Spinal cord (tissue), 10 donors: ENCODE measurements around the gene FAM181B. TPM values are rescaled to one million over a fixed set of nuclear protein-coding genes. Genes with fewer than 3 reads are reported as not detected.
A peak's percentile ranks its signal among the peaks of the same experiment; 100 is the strongest.
"Not testable (repeated sequence)": the region's sequence is repeated elsewhere in the genome, so short reads cannot be mapped to it uniquely, and the experiment has no call there.

Experiments used
- DNase-seq, 6 donors: peaks; one replicate each; pipeline versions ENCODE4 v3.0.0 to v3.0.0-alpha.2; 2013 to 2015; ENCODE audit warnings: low spot score in 6 of 6, low read depth in 4 of 6
- H3K27ac ChIP-seq: one replicate; pipeline ENCODE4 v1.5.1; 2013; ENCODE audit warnings: low read depth, low read length, control low read depth
- H3K27me3 ChIP-seq: one replicate; pipeline ENCODE4 v1.6.1; 2013; ENCODE audit warnings: low read length; ENCODE audit not compliant: control insufficient read depth, insufficient read depth
- H3K36me3 ChIP-seq: one replicate; pipeline ENCODE4 v1.6.1; 2013; ENCODE audit warnings: low read length; ENCODE audit not compliant: control insufficient read depth, insufficient read depth
- H3K4me1 ChIP-seq: one replicate; pipeline ENCODE4 v1.6.1; 2013; ENCODE audit warnings: low read length; ENCODE audit not compliant: control insufficient read depth, insufficient read depth
- H3K4me3 ChIP-seq: one replicate; pipeline ENCODE4 v1.5.1; 2013; ENCODE audit warnings: low read depth, low read length, control low read depth
- H3K9me3 ChIP-seq: one replicate; pipeline ENCODE4 v1.6.1; 2013; ENCODE audit warnings: low read length; ENCODE audit not compliant: control insufficient read depth, insufficient read depth
- WGBS: methylation state at CpG from one replicate; pipeline ENCODE4 v1.1.5; 2013; ENCODE audit warnings: missing lambda C conversion rate; ENCODE audit not compliant: insufficient coverage; 5-methylcytosine and 5-hydroxymethylcytosine counted together
- polyA plus RNA-seq, 2 donors: library from polyadenylated mRNA; unstranded; fragments of 120-200 nt; gene quantifications; one replicate each; pipeline ENCODE4 v1.2.1, GENCODE V29; 2013; ENCODE audit not compliant: insufficient read length in 2 of 2
- small RNA-seq: library from RNA; depleted of rRNA; stranded (forward); fragments of <200 nt; gene quantifications from one replicate; pipeline ENCODE3, GENCODE V24; 2014; ENCODE audit warnings: low replicate concordance
- total RNA-seq, 2 donors: library from RNA; depleted of rRNA in 1 of 2; stranded (reverse); fragments of 120-200 nt in 1 of 2; fragments of >200 nt in 1 of 2; gene quantifications; one replicate each; pipeline versions ENCODE4 v1.2.3 to v1.2.4, GENCODE V29; 2013 to 2014
- donor health status: healthy.

FAM181B gene
- total and polyA plus RNA-seq, 4 donors, result 24.4 to 64.7 (median 38.6) TPM

DNA sequence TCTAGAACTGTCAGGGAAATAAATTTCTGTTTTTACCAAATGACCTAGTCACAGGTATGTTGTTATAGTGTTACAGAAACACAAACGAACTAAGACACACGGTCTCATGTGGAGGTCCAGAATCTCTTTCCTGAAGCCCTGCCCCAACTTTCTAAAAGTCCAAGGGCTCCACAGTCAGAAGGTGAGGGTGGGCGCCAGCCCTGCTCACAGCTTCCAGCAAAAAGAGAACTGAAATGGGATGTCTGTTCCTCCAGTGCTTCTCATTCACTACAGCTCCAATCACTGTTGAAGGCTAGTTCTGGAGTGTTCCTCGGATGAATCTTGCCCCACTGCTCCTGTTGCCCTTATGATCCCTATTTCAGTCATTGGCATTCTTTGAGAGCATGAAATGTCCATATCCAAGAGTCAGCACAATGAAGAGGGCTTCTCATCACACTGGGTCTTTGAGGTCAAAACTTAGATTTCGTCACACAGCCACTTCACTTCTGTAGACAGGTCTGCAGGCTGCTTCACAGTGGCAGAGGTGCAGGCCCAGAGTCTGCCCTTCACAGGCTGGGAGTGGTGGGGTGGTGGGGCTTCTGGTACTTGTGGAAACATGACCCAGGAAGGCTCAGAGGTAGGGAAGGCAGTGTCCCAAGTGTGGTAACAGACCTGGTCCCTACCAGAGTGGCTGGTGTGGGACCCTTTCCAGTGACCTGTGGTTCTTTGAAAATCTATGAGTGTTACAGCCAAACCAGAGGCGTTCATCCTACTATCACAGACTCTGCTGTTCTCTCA lies 34.9 kb downstream of the FAM181B start:
- Histone ChIP-seq H3K36me3 (no peaks in the 10 kb centered on the region), H3K4me3 (no peak overlapping the region), H3K27me3 (no peaks in the 10 kb centered on the region), H3K27ac (no peak overlapping the region), H3K9me3 (no peaks in the 10 kb centered on the region), H3K4me1 (no peaks in the 10 kb centered on the region)
- WGBS, result 88% methylated on average over 5 of the region's 6 CpGs
- no peak for DNase-seq

DNA sequence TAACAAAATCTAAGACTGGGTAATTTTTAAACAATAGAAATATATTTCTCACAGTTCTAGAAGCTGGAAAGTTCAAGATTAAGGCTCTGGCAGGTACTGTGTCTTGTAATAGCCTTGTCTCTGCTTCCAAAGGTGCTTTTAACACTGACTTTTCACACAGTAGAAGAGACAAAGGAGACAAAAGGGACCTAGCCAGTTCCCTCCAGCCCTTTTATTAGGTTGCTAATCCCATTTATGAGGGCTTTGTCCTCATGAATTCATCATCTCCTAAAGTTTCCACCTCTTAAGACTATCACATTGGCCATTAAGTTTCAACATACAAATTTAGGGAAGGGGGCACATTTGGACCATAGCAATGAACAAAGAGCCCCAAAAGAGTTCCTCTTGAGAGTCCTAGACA lies 40.7 kb downstream of the FAM181B start:
- H3K27ac ChIP-seq, result no peak overlapping the region
- DNase-seq, result no peak
- H3K4me3 ChIP-seq, result no peak overlapping the region
- H3K9me3 ChIP-seq, result no peaks in the 10 kb centered on the region
- no peaks in the 10 kb centered on the region for H3K36me3 ChIP-seq
- no peaks in the 10 kb centered on the region for H3K4me1 ChIP-seq
- H3K27me3 ChIP-seq, result no peaks in the 10 kb centered on the region

DNA sequence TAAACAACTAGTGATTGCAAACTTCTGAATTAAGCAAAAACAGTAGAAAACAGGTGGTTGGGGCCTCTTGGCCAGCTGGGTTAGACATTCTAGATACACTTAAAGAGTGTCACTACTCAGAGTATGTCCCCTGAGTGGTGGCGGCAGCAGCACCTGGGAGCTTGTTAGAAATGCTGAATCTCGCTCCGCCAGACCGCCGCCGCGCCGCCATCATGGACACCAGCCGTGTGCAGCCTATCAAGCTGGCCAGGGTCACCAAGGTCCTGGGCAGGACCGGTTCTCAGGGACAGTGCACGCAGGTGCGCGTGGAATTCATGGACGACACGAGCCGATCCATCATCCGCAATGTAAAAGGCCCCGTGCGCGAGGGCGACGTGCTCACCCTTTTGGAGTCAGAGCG lies 44.3 kb downstream of the FAM181B start:
- H3K4me3 ChIP-seq, H3K4me1 ChIP-seq, DNase-seq, H3K9me3 ChIP-seq, H3K27ac ChIP-seq, H3K27me3 ChIP-seq, H3K36me3 ChIP-seq: not testable (repeated sequence)
- 96% methylated on average over 5 of the region's 23 CpGs for WGBS

DNA sequence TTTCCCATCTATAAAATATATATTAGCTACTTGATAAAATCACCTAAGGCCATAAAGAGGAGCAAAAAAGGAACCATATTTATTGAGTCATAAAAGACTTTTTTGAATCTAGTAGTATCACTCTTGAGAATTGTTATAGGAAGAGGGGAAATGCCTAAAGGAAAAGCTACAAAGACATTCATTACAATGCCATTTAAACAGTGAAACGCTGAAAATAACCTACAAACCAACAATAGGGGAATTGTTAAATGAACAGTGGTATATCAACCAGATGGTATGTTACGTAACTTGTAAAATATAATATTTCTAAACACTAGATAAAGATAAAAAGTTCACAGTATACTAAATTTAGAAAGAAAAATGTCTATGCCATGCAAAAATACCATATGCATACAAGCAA lies 47.5 kb downstream of the FAM181B start:
- Histone ChIP-seq H3K9me3 (peaks cover 6% of the 10 kb centered on the region), H3K27ac (no peak overlapping the region), H3K27me3 (no peaks in the 10 kb centered on the region), H3K4me1 (no peaks in the 10 kb centered on the region), H3K36me3 (no peaks in the 10 kb centered on the region), H3K4me3 (no peak overlapping the region)
- no peak for DNase-seq
- no CpG with 5 or more reads among the region's 2 CpGs for WGBS

DNA sequence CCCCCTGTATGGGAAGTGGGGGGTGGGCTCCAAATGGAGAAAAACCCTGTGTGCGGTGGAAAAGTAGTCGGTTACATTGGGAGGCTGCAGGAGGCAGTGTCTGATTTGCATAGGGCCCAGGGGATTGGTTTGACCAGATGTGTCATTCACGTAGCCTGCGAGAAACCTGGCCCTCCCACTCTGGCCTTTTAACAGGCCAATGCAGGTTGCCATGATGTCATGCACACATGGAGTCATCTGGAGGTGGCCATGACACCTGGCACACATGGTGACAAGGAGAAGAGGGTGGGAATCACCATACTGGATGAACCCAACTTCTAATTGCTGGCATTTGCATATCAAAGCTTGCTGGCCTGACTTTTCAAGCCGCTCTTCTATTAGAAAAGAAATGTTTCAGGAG lies 50.6 kb downstream of the FAM181B start:
- Histone ChIP-seq H3K9me3 (peaks cover 9% of the 10 kb centered on the region), H3K27ac (no peak overlapping the region), H3K4me1 (no peaks in the 10 kb centered on the region), H3K4me3 (no peak overlapping the region), H3K27me3 (no peaks in the 10 kb centered on the region), H3K36me3 (no peaks in the 10 kb centered on the region)
- 73% methylated on average over 4 of the region's 5 CpGs for whole genome bisulfite sequencing
- DNase-seq, result no peak

DNA sequence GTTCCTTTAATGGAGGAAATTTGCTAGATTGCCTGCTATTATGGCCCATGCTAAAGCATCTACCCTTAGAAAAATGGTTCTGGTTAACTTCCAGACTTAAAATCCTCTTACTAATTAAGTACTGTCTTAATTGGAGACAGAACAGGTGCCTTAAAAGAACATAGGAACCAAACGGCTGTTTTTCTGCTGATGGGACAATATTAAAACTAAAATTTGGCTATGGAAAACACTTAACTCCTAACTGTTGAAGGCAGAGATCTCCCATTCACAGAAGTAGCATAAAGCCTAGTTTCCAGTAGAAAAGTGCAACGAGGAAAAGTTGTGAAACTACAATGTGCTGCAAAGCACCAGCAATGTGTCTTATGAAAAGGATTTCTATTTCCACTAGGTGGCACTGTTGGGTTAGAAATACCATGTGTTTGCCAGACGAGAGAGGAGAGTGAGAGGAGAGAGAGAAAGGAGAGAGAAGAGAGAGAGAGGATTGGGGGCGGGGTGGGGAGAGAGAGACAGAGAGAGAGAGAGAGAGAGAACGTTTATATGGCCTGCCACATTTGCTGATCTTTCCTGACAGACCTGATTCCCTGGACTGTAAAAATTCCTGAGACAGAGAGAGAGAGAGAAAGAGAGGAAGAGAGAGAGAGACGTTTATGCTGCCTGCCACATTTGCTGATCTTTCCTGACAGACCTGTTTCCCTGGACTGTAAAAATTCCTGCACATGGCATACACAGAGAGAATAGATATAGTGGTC lies 51.5 kb downstream of the FAM181B start:
- H3K27me3 ChIP-seq, result no peaks in the 10 kb centered on the region
- H3K36me3 ChIP-seq, result no peaks in the 10 kb centered on the region
- no peak overlapping the region for H3K27ac ChIP-seq
- H3K4me3 ChIP-seq, result no peak overlapping the region
- 28% methylated on average over 5 of the region's 6 CpGs for WGBS
- H3K9me3 ChIP-seq, result peaks cover 9% of the 10 kb centered on the region
- no peaks in the 10 kb centered on the region for H3K4me1 ChIP-seq
- peak in 3 of 6 donors; percentile 63 to 75 (median 74) for DNase-seq

DNA sequence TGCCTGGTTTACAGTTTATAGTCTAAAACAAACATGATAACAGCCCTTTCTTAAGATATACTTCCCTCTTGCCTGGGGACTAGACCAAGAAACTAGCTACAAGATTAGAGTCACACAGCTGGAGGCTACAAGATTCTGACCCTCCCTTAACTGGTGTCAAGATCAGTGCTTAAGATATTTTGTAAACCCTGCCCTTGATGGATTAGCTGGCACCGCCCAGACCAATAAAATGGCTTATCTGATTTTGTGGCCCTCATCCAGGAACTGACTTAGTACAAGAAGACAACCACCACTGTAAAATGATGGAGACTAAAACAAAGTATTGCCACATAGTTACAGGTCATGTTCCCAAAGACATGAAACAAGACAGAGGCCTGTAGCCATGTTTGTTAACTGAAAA lies 53.4 kb downstream of the FAM181B start:
- Histone ChIP-seq H3K4me1 (no peaks in the 10 kb centered on the region), H3K27me3 (no peaks in the 10 kb centered on the region), H3K9me3 (peaks cover 9% of the 10 kb centered on the region), H3K4me3 (no peak overlapping the region), H3K27ac (no peak overlapping the region), H3K36me3 (no peaks in the 10 kb centered on the region)
- no CpG with 5 or more reads among the region's 1 CpG for WGBS
- no peak for DNase-seq

Small RNAs within 50 kb of the gene (small RNA-seq; reads per million reads assigned to genes)
- 0.14 reads per million for gene RPS28P7

Other genes starting within 250 kb of the FAM181B start
- 100 to 1,000 TPM; 143 to 164 TPM for gene PRCP, start 166.6 kb upstream of the FAM181B start, total RNA-seq
- gene PRCP, start 166.6 kb upstream of the FAM181B start, polyA plus RNA-seq, result 100 to 1,000 TPM; 183 to 198 TPM
- gene DDIAS, start 167.9 kb upstream of the FAM181B start, total RNA-seq, result 1 to 10 TPM; 3.8 to 4.5 TPM
- 1 to 10 TPM; 2.7 to 5.0 TPM for gene DDIAS, start 167.9 kb upstream of the FAM181B start, polyA plus RNA-seq